ENCODE measurements around the gene ABRACL. TPM values are rescaled to one million over a fixed set of nuclear protein-coding genes. Genes with fewer than 3 reads are reported as not detected.

ABRACL gene, protein sequence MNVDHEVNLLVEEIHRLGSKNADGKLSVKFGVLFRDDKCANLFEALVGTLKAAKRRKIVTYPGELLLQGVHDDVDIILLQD
- 12.9 and 17.1 TPM in 2 replicates for total RNA-seq (2014; rRNA removed; shearing (Covaris generic))
- 37.1 and 38.7 TPM in 2 replicates for polyA plus RNA-seq (2016; fragmentation: Nextera tagmentation; extraction: Ambion mirVana)

DNA sequence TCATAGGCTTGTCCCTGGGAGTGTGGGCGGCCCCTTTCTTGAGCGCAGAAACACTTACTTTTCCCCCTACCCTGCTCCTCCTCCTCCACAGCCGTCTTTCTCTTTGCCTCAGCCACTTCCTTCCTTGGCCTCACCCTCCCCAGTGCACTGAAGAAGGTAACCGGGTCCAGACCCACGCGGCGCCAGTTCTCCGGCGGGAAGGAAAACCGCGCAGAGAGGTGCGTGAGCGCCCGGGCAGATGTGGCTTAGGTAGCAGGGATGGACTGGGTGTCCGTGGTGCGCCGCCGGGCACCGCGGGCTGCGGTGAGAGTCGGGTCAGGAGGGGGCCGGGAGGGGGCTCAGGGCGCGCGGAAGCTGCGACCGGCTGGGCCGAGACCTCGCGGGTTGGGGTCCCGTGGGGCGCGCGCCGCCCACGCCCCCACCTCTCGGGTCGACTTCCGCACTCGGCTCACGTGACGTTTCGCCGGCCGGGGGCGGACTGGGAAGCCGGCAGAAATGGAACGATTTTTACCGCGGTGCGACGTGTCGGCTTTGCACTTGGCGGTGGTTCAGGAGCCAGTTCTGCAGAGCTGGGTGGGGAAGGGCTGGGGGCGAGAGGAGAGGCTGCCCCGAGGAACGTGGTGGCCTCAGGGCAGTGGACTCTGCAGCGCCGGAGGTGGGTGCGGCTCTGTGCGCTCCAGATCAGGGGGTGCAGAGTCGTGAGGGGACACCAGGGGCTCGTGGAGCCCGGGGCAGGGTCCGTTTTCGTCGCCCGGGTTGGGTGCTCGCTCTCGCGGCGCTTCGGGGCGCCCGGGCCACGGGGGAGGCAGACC is at the start of gene ABRACL:
TSS of gene ABRACL (plus strand) at position 88 of the 812 bp plus-strand sequence. CDS start 5,416 bp downstream, outside the sequence.
- peak within 1 kb of the TSS; percentile 88 for H3K4me3 ChIP-seq
- H2AFZ ChIP-seq: peak within 1 kb of the TSS; percentile 89
- peaks cover 24% of the 10 kb centered on the region for H3K79me2 ChIP-seq (ENCODE audit: insufficient read depth)
- H3K4me2 ChIP-seq (ENCODE audit: unreplicated experiment): peak within 1 kb of the TSS; percentile 77
- H3K36me3 ChIP-seq (ENCODE audit: low read depth): no peaks in the 10 kb centered on the region
- TF ChIP-seq EZH2 (IDR thresholded peaks at IDR 0.05; ENCODE audit: insufficient read depth, poor library complexity, severe bottlenecking) (no peak), EZH2phosphoT487 (IDR thresholded peaks at IDR 0.05; ENCODE audit: insufficient read depth, low read depth) (no peak)
- no peaks in the 10 kb centered on the region for H3K9me3 ChIP-seq (ENCODE audit: low read depth)
- no peaks in the 10 kb centered on the region for H4K20me1 ChIP-seq (ENCODE audit: insufficient read depth)
- H3K4me1 ChIP-seq (ENCODE audit: insufficient read depth): peaks cover 8% of the 10 kb centered on the region; the same call in 1 of the 2 replicates
- H3F3A ChIP-seq (ENCODE audit: insufficient read depth): peaks cover 7% of the 10 kb centered on the region; the same call in 1 of the 2 replicates
- WGBS, 2 experiments (ENCODE audit: low coverage in 1 of 2, low lambda C conversion rate in 2 of 2, missing lambda C conversion rate in 2 of 2): 1% methylated on average over 65 to 74 of the region's 77 CpGs
- in situ Hi-C loops (cut with MboI): no loop called here
- peak within 1 kb of the TSS; percentile 93 for H3K9ac ChIP-seq
- H3K27me3 ChIP-seq (replicated peaks; ENCODE audit: insufficient read depth): no peaks in the 10 kb centered on the region
- H3K27ac ChIP-seq: peak within 1 kb of the TSS; percentile 64
- H3K9me2 ChIP-seq (ENCODE audit: insufficient read depth): no peaks in the 10 kb centered on the region
- DNase-seq: peak; percentile 77

DNA sequence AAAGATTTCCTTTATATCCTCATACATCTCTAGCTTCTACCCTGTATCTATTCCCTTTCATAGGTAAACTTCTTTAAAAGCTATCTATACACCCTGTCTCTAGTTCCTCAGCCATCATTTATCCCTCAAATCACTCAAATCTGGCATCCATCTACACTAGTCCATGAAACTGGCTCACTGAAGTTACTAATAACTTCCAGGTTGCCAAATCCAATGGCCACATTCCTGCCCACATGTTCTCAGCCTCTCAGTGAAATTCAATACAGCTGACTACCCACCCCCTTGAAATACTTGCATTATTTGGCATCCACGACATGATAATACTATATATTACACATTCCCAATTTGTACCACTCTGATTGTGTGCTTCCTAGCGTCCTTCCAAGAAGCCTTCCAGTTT is 49.2 kb upstream of the ABRACL start:
- Histone ChIP-seq H3K4me2 (ENCODE audit: unreplicated experiment) (peak overlapping the region; percentile 11), H3K79me2 (ENCODE audit: insufficient read depth) (peaks cover 100% of the 10 kb centered on the region), H3K9me3 (ENCODE audit: low read depth) (no peaks in the 10 kb centered on the region), H3K9ac (no peak overlapping the region), H3K4me3 (no peak overlapping the region), H2AFZ (no peak overlapping the region), H3K27ac (no peak overlapping the region), H3F3A (ENCODE audit: insufficient read depth) (peaks cover 3% of the 10 kb centered on the region; the same call in 1 of the 2 replicates), H3K36me3 (ENCODE audit: low read depth) (no peaks in the 10 kb centered on the region), H3K27me3 (replicated peaks; ENCODE audit: insufficient read depth) (no peaks in the 10 kb centered on the region), H3K9me2 (ENCODE audit: insufficient read depth) (no peaks in the 10 kb centered on the region), H3K4me1 (ENCODE audit: insufficient read depth) (peaks cover 20% of the 10 kb centered on the region), H4K20me1 (ENCODE audit: insufficient read depth) (no peaks in the 10 kb centered on the region)
- TF ChIP-seq EZH2phosphoT487 (IDR thresholded peaks at IDR 0.05; ENCODE audit: insufficient read depth, low read depth): no peak
- TF ChIP-seq EZH2 (IDR thresholded peaks at IDR 0.05; ENCODE audit: insufficient read depth, poor library complexity, severe bottlenecking): no peak
- WGBS, 2 experiments (ENCODE audit: low coverage in 1 of 2, low lambda C conversion rate in 2 of 2, missing lambda C conversion rate in 2 of 2): 11% methylated on average over 2 of the region's 2 CpGs
- DNase-seq: peak; percentile 63
- in situ Hi-C loops (cut with MboI): no loop called here

GRCh38 chr6:138979813-138980668 is 48.5 kb upstream of the ABRACL start:
- H3K79me2 ChIP-seq (ENCODE audit: insufficient read depth): peaks cover 100% of the 10 kb centered on the region
- H3K27ac ChIP-seq: no peak overlapping the region
- H3K36me3 ChIP-seq (ENCODE audit: low read depth): no peaks in the 10 kb centered on the region
- no peaks in the 10 kb centered on the region for H4K20me1 ChIP-seq (ENCODE audit: insufficient read depth)
- H3K4me1 ChIP-seq (ENCODE audit: insufficient read depth): peaks cover 20% of the 10 kb centered on the region
- H2AFZ ChIP-seq: no peak overlapping the region
- no peaks in the 10 kb centered on the region for H3K9me2 ChIP-seq (ENCODE audit: insufficient read depth)
- no peak for TF ChIP-seq EZH2 (IDR thresholded peaks at IDR 0.05; ENCODE audit: insufficient read depth, poor library complexity, severe bottlenecking)
- no peak for TF ChIP-seq EZH2phosphoT487 (IDR thresholded peaks at IDR 0.05; ENCODE audit: insufficient read depth, low read depth)
- in situ Hi-C loops (cut with MboI): loop anchor here (10.0 kb wide), 1 partner anchor 165 kb away; no protein-coding TSS in a partner anchor
- no peaks in the 10 kb centered on the region; the same call in 1 of the 2 replicates for H3F3A ChIP-seq (ENCODE audit: insufficient read depth)
- H3K4me3 ChIP-seq: no peak overlapping the region
- H3K4me2 ChIP-seq (ENCODE audit: unreplicated experiment): peak overlapping the region; percentile 11
- DNase-seq: no peak
- H3K9me3 ChIP-seq (ENCODE audit: low read depth): no peaks in the 10 kb centered on the region
- H3K9ac ChIP-seq: no peak overlapping the region
- no peaks in the 10 kb centered on the region for H3K27me3 ChIP-seq (replicated peaks; ENCODE audit: insufficient read depth)
- 95 to 98% methylated on average over 5 of the region's 5 CpGs for WGBS, 2 experiments (ENCODE audit: low coverage in 1 of 2, low lambda C conversion rate in 2 of 2, missing lambda C conversion rate in 2 of 2)

- Histone ChIP-seq H3K27me3 (replicated peaks; ENCODE audit: insufficient read depth) (no peaks in the 10 kb centered on the region), H2AFZ (no peak overlapping the region), H3K9me3 (ENCODE audit: low read depth) (no peaks in the 10 kb centered on the region), H3K36me3 (ENCODE audit: low read depth) (no peaks in the 10 kb centered on the region), H3K4me3 (no peak overlapping the region), H3K4me1 (ENCODE audit: insufficient read depth) (peaks cover 34% of the 10 kb centered on the region), H3K9me2 (ENCODE audit: insufficient read depth) (no peaks in the 10 kb centered on the region), H3K4me2 (ENCODE audit: unreplicated experiment) (no peak overlapping the region), H3F3A (ENCODE audit: insufficient read depth) (no peaks in the 10 kb centered on the region; the same call in 1 of the 2 replicates), H4K20me1 (ENCODE audit: insufficient read depth) (0 out of 2 replicates have a peak, but pooled peaks cover 4% of the 10 kb centered on the region), H3K79me2 (ENCODE audit: insufficient read depth) (peaks cover 100% of the 10 kb centered on the region), H3K9ac (no peak overlapping the region), H3K27ac (no peak overlapping the region)
- 71% methylated on average over 2 of the region's 2 CpGs for WGBS, 2 experiments (ENCODE audit: low coverage in 1 of 2, low lambda C conversion rate in 2 of 2, missing lambda C conversion rate in 2 of 2)
- TF ChIP-seq EZH2phosphoT487 (IDR thresholded peaks at IDR 0.05; ENCODE audit: insufficient read depth, low read depth) (no peak), EZH2 (IDR thresholded peaks at IDR 0.05; ENCODE audit: insufficient read depth, poor library complexity, severe bottlenecking) (no peak)
- in situ Hi-C loops (cut with MboI): loop anchor here (10.0 kb wide), 1 partner anchor 167 kb away; no protein-coding TSS in a partner anchor
- no peak for DNase-seq
Measured at GRCh38 chr6:138981416-138981815, 47.1 kb upstream of the ABRACL start.

Measured in GM23248 (cell line).